ENCODE results near the gene PCNX2. TPM values are rescaled to one million over a fixed set of nuclear protein-coding genes. Genes with fewer than 3 reads are reported as not detected.

PCNX2 gene
- total and polyA plus RNA-seq, 2 experiments from 2014 or later, result 5.0 to 13.7 TPM

- Histone ChIP-seq H3K9me2 (ENCODE audit: insufficient read depth) (no peaks in the 10 kb centered on the region), H3K4me1 (ENCODE audit: insufficient read depth) (peaks cover 8% of the 10 kb centered on the region; the same call in 1 of the 2 replicates), H3K79me2 (ENCODE audit: insufficient read depth) (no peaks in the 10 kb centered on the region), H3K36me3 (ENCODE audit: low read depth) (peaks cover under 1% of the 10 kb centered on the region; the same call in 1 of the 2 replicates), H2AFZ (no peak overlapping the region), H3F3A (ENCODE audit: insufficient read depth) (0 out of 2 replicates have a peak, but pooled peaks cover 5% of the 10 kb centered on the region), H3K4me2 (ENCODE audit: unreplicated experiment) (no peak overlapping the region), H4K20me1 (ENCODE audit: insufficient read depth) (no peaks in the 10 kb centered on the region), H3K27ac (no peak overlapping the region), H3K9ac (no peak overlapping the region), H3K9me3 (ENCODE audit: low read depth) (no peaks in the 10 kb centered on the region), H3K27me3 (replicated peaks; ENCODE audit: insufficient read depth) (no peaks in the 10 kb centered on the region), H3K4me3 (no peak overlapping the region)
- in situ Hi-C loops (cut with MboI), result no loop called here
- no peak for DNase-seq
- WGBS, 2 experiments (ENCODE audit: low coverage in 1 of 2, low lambda C conversion rate in 2 of 2, missing lambda C conversion rate in 2 of 2), result 98 to 99% methylated on average over 6 of the region's 6 CpGs
- TF ChIP-seq EZH2phosphoT487 (IDR thresholded peaks at IDR 0.05; ENCODE audit: insufficient read depth, low read depth), result no peak
These were observed 316.0 kb downstream of the PCNX2 start for GRCh38 chr1:232979558-232979957.

GRCh38 chr1:232978815-232979214 lies 316.7 kb downstream of the PCNX2 start:
- Histone ChIP-seq H3F3A (ENCODE audit: insufficient read depth) (0 out of 2 replicates have a peak, but pooled peaks cover 9% of the 10 kb centered on the region), H2AFZ (no peak overlapping the region), H3K4me3 (no peak overlapping the region), H3K36me3 (ENCODE audit: low read depth) (peaks cover 8% of the 10 kb centered on the region), H3K4me1 (ENCODE audit: insufficient read depth) (peaks cover 8% of the 10 kb centered on the region; the same call in 1 of the 2 replicates), H3K9ac (no peak overlapping the region), H3K27me3 (replicated peaks; ENCODE audit: insufficient read depth) (no peaks in the 10 kb centered on the region), H3K9me3 (ENCODE audit: low read depth) (peaks cover 4% of the 10 kb centered on the region), H4K20me1 (ENCODE audit: insufficient read depth) (no peaks in the 10 kb centered on the region), H3K9me2 (ENCODE audit: insufficient read depth) (no peaks in the 10 kb centered on the region), H3K79me2 (ENCODE audit: insufficient read depth) (no peaks in the 10 kb centered on the region), H3K27ac (no peak overlapping the region), H3K4me2 (ENCODE audit: unreplicated experiment) (no peak overlapping the region)
- in situ Hi-C loops (cut with MboI), result no loop called here
- no peak for DNase-seq
- WGBS, 2 experiments (ENCODE audit: low coverage in 1 of 2, low lambda C conversion rate in 2 of 2, missing lambda C conversion rate in 2 of 2), result 61 to 70% methylated on average over 4 of the region's 4 CpGs
- TF ChIP-seq EZH2phosphoT487 (IDR thresholded peaks at IDR 0.05; ENCODE audit: insufficient read depth, low read depth) (no peak), EZH2 (IDR thresholded peaks at IDR 0.05; ENCODE audit: insufficient read depth, poor library complexity, severe bottlenecking) (no peak)

GRCh38 chr1:232978091-232978634 lies 317.4 kb downstream of the PCNX2 start:
- Histone ChIP-seq H3K4me1 (ENCODE audit: insufficient read depth) (peaks cover 8% of the 10 kb centered on the region; the same call in 1 of the 2 replicates), H3K9ac (no peak overlapping the region), H3F3A (ENCODE audit: insufficient read depth) (0 out of 2 replicates have a peak, but pooled peaks cover 7% of the 10 kb centered on the region), H3K4me3 (no peak overlapping the region), H3K9me3 (ENCODE audit: low read depth) (peaks cover 10% of the 10 kb centered on the region), H3K27me3 (replicated peaks; ENCODE audit: insufficient read depth) (no peaks in the 10 kb centered on the region), H4K20me1 (ENCODE audit: insufficient read depth) (no peaks in the 10 kb centered on the region), H3K9me2 (ENCODE audit: insufficient read depth) (no peaks in the 10 kb centered on the region), H3K27ac (no peak overlapping the region), H3K4me2 (ENCODE audit: unreplicated experiment) (no peak overlapping the region), H3K36me3 (ENCODE audit: low read depth) (peaks cover 14% of the 10 kb centered on the region), H3K79me2 (ENCODE audit: insufficient read depth) (no peaks in the 10 kb centered on the region), H2AFZ (no peak overlapping the region)
- TF ChIP-seq EZH2 (IDR thresholded peaks at IDR 0.05; ENCODE audit: insufficient read depth, poor library complexity, severe bottlenecking), result no peak
- no peak for TF ChIP-seq EZH2phosphoT487 (IDR thresholded peaks at IDR 0.05; ENCODE audit: insufficient read depth, low read depth)
- no peak for DNase-seq
- in situ Hi-C loops (cut with MboI), result no loop called here
- WGBS, 2 experiments (ENCODE audit: low coverage in 1 of 2, low lambda C conversion rate in 2 of 2, missing lambda C conversion rate in 2 of 2), result 85 to 86% methylated on average over 8 of the region's 8 CpGs

- in situ Hi-C loops (cut with MboI), result no loop called here
- TF ChIP-seq EZH2 (IDR thresholded peaks at IDR 0.05; ENCODE audit: insufficient read depth, poor library complexity, severe bottlenecking), result no peak
- no peak for TF ChIP-seq EZH2phosphoT487 (IDR thresholded peaks at IDR 0.05; ENCODE audit: insufficient read depth, low read depth)
These were observed 320.6 kb downstream of the PCNX2 start for GRCh38 chr1:232974971-232975370.

More at GRCh38 chr1:232974971-232975370, 320.6 kb downstream of the PCNX2 start:
- no peak overlapping the region for H2AFZ ChIP-seq
- H4K20me1 ChIP-seq (ENCODE audit: insufficient read depth), result no peaks in the 10 kb centered on the region
- 0 out of 2 replicates have a peak, but pooled peaks cover 4% of the 10 kb centered on the region for H3F3A ChIP-seq (ENCODE audit: insufficient read depth)
- H3K9me2 ChIP-seq (ENCODE audit: insufficient read depth), result no peaks in the 10 kb centered on the region
- H3K9me3 ChIP-seq (ENCODE audit: low read depth), result peaks cover 11% of the 10 kb centered on the region
- no peak overlapping the region for H3K9ac ChIP-seq
- H3K4me3 ChIP-seq, result no peak overlapping the region
- peaks cover 36% of the 10 kb centered on the region for H3K36me3 ChIP-seq (ENCODE audit: low read depth)
- no peak overlapping the region for H3K27ac ChIP-seq
- H3K4me2 ChIP-seq (ENCODE audit: unreplicated experiment), result no peak overlapping the region
- WGBS, 2 experiments (ENCODE audit: low coverage in 1 of 2, low lambda C conversion rate in 2 of 2, missing lambda C conversion rate in 2 of 2), result 95 to 99% methylated on average over 3 of the region's 3 CpGs
- no peaks in the 10 kb centered on the region for H3K4me1 ChIP-seq (ENCODE audit: insufficient read depth)
- no peaks in the 10 kb centered on the region for H3K27me3 ChIP-seq (replicated peaks; ENCODE audit: insufficient read depth)
- DNase-seq, result peak; percentile 48
- no peaks in the 10 kb centered on the region for H3K79me2 ChIP-seq (ENCODE audit: insufficient read depth)

All from GM23248 (cell line).